GM18511 (cell line): ENCODE measurements around the gene FOXA1.

Experiments used
- ATAC-seq: cut with Tn5 transposase; IDR thresholded peaks from one replicate; pipeline ENCODE4 v1.9.1; 2021; ENCODE audit warnings: mild to moderate bottlenecking, moderate library complexity; ENCODE audit not compliant: unreplicated experiment

FOXA1 gene

DNA sequence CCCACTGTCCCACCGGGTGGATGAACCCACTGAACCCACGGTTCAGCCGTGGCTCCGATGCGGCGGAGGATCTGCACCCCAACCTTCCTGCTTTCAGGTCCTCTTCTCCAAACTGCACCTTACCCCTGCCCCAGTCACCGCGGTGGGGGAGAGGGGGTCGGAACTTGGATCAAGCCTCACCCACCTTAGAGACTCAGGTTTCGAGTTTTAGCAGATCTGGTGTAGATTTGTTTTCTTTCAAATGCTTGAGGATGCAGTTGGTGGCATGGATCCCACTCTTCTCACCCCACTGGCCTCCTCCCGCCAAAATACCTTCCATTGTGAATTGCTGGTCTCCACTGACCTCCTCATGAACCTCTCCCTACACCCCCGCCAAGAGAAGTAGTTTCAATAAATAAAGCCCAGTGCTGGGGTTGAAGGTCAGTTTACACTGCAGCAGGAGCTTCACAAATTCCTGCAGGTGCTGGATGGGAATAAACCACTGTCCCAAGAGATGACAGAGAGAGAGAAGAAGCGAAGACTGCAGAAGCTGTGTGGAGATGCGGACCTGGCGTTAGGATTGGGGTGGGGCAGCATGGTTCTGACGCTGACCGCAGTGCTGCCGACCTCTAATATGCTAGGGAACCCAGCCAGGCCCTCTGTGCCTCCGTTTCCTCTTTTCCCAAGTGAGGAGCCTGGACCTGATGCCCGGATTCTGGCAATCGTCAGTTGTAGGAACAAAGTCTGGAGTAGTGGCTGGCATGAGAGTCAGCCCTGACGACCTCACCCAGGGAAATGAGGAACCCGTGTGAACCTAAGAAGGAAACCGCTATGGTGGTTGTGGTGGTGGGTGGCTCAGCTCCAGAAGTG, 7.8 kb upstream of the FOXA1 start:
- no peak for ATAC-seq

- no peak for ATAC-seq
These were observed 6.8 kb upstream of the FOXA1 start for GRCh38 chr14:37601865-37602264.

- no peak for ATAC-seq
These were observed 6.1 kb upstream of the FOXA1 start for GRCh38 chr14:37600880-37601741.

GRCh38 chr14:37599507-37600368, 4.7 kb upstream of the FOXA1 start:
- no peak for ATAC-seq

GRCh38 chr14:37598747-37599506, 3.9 kb upstream of the FOXA1 start:
- ATAC-seq = no peak

DNA sequence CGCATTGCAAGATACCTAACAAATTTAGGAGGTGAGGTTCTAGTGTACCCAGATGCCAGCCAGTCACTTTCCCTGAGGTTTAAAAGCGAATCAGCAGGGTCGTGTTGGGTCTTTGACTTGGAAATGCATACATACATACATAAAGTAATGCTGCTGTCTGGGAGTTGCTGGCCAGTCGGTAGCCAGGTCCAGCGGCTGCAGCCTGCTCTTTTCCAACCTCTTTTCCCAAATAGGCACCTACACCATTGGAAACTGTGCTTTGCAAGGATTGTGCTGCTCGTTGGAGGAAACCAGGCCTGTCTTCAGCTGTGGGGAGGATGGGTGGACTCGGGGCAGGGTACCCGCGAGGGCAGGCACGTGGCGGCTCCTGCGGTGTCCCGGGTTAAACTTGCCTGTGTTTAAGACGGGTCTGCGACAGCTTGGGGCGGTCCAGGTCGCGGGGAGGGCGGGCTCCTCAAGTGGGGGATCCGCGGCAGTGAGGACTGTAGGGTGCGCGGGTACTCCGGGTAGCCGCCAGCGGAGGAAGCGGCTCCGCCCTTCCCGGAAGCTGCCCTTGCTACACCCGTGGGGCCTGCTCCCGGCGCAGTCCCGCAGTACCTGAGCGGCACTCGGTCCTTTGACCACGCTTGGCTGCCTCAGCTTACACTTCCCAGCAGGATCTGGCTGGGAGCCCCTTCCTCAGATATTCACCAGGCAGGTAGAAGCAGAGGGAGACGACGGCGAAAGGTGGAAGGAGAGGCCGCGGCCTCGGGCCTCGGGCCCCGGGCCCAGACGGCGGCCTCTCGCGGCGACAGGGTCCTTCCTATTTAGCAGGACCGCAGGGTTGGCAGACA, 3.1 kb upstream of the FOXA1 start:
- no peak for ATAC-seq

- no peak for ATAC-seq
These were observed 2.5 kb upstream of the FOXA1 start for GRCh38 chr14:37597538-37597913.

DNA sequence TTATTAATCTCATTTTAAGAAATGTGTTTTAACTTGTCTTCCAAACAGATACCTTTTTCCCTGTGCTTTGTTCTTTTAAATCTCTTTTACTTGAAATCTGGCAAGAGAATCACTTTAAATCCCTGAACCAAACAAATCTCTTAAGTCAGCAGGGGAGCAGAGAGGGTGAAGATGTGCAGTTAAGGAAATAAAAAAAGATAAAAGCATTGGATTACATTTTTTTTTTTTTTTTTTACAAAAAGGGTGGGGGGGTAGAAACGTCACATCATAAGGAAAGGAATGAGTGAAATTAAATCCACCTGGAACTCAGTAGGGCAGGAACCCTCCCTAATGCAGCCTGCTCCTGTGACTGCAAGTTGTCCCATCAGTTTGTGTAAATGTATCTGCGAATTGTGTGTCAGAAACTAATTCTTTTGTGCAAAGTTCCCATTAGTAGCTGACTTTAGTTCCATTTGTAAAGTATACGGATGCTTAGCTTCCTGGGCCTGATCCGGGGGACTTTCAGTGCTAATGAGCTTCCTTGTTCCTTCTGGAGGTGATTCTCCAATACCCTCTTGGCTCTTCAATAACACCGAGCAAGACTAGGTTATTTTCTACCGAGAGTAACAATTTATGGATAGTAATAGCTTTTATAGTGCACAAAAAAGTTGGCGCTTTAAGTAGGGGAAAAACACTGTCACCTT, 1.9 kb upstream of the FOXA1 start:
- ATAC-seq = no peak

- ATAC-seq = peak; percentile 66
These were observed 966 bp upstream of the FOXA1 start for GRCh38 chr14:37595809-37596621.

DNA sequence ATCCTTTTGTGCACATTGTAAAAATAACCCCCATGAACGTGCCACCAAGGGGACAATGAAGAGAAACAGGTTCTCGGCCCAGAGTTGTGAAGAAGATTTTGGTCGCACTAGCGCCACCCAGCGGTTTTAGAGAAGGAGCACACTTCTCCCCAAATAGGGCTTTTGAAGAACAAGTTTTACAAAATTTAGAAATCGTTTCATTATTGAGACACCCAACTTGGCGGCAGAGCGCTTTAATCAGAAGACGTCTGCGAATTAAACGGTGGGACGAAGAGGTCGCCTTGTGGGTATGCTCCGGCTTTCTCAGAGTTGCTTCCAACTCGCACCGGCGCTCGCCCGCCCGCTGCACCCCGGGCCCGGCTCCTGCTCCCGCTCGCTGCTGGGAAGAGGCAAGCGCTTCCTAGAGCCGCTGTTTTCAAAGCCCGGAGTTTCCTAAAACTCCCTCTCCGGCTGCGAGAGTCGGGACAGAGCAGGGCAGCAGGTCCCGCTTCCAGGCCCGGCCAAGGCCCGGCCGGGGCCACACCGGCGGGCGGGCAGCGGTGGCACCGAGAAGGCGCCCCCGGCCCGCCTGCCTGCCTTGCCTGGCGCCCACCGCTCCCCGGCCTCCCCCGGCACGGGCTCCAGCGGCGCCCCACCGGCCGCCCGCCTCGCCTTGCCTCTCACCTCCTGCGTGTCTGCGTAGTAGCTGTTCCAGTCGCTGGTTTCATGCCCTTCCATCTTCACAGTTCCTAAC, 645 bp downstream of the FOXA1 start:
- no peak for ATAC-seq

- ATAC-seq = no peak
These were observed 1.4 kb downstream of the FOXA1 start for GRCh38 chr14:37593511-37594237.

DNA sequence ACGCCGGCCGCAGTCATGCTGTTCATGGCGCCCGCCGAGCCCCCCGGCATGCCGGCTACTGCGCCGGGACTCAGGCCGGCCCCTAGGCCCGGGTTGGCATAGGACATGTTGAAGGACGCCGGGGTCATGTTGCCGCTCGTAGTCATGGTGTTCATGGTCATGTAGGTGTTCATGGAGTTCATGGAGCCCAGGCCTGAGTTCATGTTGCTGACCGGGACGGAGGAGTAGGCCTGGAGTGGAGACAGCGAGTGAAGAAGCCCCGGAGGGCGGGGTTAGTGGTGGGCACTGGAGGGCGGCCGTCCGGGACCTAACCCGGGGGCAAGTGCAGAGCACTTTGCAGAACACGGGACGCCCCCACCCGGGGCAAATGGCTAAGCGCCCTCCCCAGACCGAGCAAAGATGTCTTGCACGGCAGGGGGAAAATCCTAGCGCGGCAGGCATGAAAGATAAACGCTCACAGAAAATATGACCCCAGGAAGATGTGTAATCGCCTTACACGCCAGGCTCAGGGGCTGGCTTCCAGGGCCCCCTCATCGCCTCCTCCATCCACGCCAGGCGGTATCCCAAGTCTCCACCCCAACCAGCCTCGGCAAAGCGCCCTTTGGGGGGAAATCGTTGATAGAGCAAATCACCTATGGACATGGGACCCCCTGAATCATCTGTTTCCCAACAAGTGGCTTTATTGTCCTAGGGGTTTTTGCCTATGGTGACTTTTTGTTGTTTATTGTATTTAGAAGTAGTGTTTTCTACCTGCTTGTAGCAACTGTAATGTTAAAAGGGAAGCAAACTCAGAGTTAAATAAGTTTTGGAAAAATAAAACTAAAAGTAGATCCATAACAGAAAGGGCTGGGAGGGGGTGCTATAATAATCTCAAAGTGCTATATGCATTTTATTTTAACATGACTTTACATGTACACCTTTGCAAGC, 2.3 kb downstream of the FOXA1 start:
- ATAC-seq = no peak

- ATAC-seq = no peak
These were observed 3.0 kb downstream of the FOXA1 start for GRCh38 chr14:37591941-37592481.

GRCh38 chr14:37591311-37591940, 3.6 kb downstream of the FOXA1 start:
- no peak for ATAC-seq
